ENCODE results near the gene SGSM1. TPM values are rescaled to one million over a fixed set of nuclear protein-coding genes. Genes with fewer than 3 reads are reported as not detected.

The SGSM1 gene, protein sequence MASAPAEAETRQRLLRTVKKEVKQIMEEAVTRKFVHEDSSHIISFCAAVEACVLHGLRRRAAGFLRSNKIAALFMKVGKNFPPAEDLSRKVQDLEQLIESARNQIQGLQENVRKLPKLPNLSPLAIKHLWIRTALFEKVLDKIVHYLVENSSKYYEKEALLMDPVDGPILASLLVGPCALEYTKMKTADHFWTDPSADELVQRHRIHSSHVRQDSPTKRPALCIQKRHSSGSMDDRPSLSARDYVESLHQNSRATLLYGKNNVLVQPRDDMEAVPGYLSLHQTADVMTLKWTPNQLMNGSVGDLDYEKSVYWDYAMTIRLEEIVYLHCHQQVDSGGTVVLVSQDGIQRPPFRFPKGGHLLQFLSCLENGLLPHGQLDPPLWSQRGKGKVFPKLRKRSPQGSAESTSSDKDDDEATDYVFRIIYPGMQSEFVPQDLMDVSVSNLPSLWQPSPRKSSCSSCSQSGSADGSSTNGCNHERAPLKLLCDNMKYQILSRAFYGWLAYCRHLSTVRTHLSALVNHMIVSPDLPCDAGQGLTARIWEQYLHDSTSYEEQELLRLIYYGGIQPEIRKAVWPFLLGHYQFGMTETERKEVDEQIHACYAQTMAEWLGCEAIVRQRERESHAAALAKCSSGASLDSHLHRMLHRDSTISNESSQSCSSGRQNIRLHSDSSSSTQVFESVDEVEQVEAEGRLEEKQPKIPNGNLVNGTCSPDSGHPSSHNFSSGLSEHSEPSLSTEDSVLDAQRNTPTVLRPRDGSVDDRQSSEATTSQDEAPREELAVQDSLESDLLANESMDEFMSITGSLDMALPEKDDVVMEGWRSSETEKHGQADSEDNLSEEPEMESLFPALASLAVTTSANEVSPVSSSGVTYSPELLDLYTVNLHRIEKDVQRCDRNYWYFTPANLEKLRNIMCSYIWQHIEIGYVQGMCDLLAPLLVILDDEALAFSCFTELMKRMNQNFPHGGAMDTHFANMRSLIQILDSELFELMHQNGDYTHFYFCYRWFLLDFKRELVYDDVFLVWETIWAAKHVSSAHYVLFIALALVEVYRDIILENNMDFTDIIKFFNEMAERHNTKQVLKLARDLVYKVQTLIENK
- total RNA-seq (1 to 10 TPM in 3 of 7 donors, under 1 TPM in 4; 0.37 to 1.3 (median 0.70) TPM), polyA plus RNA-seq (under 1 TPM; 0.16 to 0.33 (median 0.22) TPM)
- long read RNA-seq, donor 1, result 0 reads
- long read RNA-seq, donor 2, result 0 reads

GRCh38 chr22:24805790-24806662 lies at the start of gene SGSM1:
Gene SGSM1 (plus strand): TSS chr22:24806211. CDS start chr22:24806326, 115 bp downstream.
- H3K4me3 ChIP-seq, result peak within 1 kb of the TSS; percentile 37 to 73 (median 44)
- no peaks in the 10 kb centered on the region for H3K36me3 ChIP-seq
- TF ChIP-seq CTCF (IDR thresholded peaks at IDR 0.05 in 8 of 11, conservative IDR thresholded peaks at IDR 0.05 in 3 of 11) (peak in 1 of 11 experiments; percentile 13), POLR2A (IDR thresholded peaks at IDR 0.05) (no peak), POLR2AphosphoS5 (IDR thresholded peaks at IDR 0.05) (peak; percentile 63 to 71 (median 65))
- DNase-seq, result peak; percentile 92
- H3K27me3 ChIP-seq (replicated peaks in 1 of 7), result peaks cover 0 to 22% (median 9%) of the 10 kb centered on the region in 7 donors
- WGBS, 5 donors, result 3 to 13% (median 6%) methylated on average over 28 to 80 of the region's 80 CpGs
- intact Hi-C loops (cut with DNase I; ENCODE audit: low total_unique reads), result no loop called here
- H3K4me1 ChIP-seq, result peaks cover 0 to 18% (median 10%) of the 10 kb centered on the region in 6 donors
- no peaks in the 10 kb centered on the region for H3K9me3 ChIP-seq
- peak within 1 kb of the TSS in 7 of 8 donors; percentile 20 to 79 (median 57) for H3K27ac ChIP-seq

DNA sequence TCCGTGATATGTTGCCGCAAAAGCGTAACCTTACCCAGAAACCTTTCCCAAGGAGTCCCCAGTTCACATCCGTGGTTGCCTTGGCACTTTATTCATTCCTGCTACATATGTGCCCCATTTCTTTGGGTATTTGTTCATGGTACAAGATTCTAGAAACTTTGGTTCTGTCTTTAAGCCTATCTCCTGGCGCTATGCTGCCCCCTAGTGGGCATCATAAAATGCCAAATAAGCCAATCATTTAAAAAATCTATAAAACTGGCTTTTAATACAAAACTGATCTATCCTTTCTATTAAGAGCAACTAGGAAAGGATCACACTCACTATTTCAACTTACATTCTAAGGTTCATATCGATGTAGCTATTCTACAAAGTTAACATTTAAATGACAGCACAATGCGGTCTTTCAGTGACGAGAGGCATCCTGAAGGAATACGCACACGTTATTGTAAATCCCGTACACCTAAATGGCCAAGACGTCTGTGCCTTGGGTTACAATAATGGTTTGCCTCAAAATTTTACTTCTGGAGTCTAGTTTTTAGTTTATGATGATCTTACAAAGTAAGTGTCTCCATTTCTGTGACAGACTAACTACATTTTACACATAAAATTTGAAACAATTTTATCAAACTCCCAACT lies 47.7 kb upstream of the SGSM1 start:
- peaks cover 0 to 36% (median 0%) of the 10 kb centered on the region in 7 donors for H3K27me3 ChIP-seq (replicated peaks in 1 of 7)
- WGBS, 5 donors, result 60 to 66% (median 63%) methylated on average over 12 of the region's 12 CpGs

More for the DNA sequence above, 47.7 kb upstream of the SGSM1 start:
- no peaks in the 10 kb centered on the region for H3K9me3 ChIP-seq
- DNase-seq, result no peak
- no peak overlapping the region for H3K4me3 ChIP-seq
- TF ChIP-seq POLR2AphosphoS5 (IDR thresholded peaks at IDR 0.05), result no peak
- peak; percentile 56 to 85 (median 73) for TF ChIP-seq CTCF (IDR thresholded peaks at IDR 0.05 in 8 of 11, conservative IDR thresholded peaks at IDR 0.05 in 3 of 11)
- no peak for TF ChIP-seq POLR2A (IDR thresholded peaks at IDR 0.05)
- H3K36me3 ChIP-seq, result no peaks in the 10 kb centered on the region
- peaks cover 0 to 10% (median 0%) of the 10 kb centered on the region in 6 donors for H3K4me1 ChIP-seq
- H3K27ac ChIP-seq, result no peak overlapping the region
- intact Hi-C loops (cut with DNase I; ENCODE audit: low total_unique reads), result no loop called here
